WTC11 (cell line): ENCODE measurements around the gene COL5A1. TPM values are rescaled to one million over a fixed set of nuclear protein-coding genes. Genes with fewer than 3 reads are reported as not detected.
A peak's percentile ranks its signal among the peaks of the same experiment; 100 is the strongest.

ENCODE experiments used
- ATAC-seq: fragments of 200-7000 bp; cut with Tn5 transposase; 2 replicates; pipeline ENCODE4 v1.10.0; 2021; ENCODE audit warnings: mild to moderate bottlenecking, moderate library complexity
- CTCF ChIA-PET: fragments of 300-600 bp; sonication (Branson Sonifier 250); formaldehyde crosslinking; loops from one replicate; lab custom pipeline; 2021; ENCODE audit warnings: antibody characterized with exemption; lab: Charles Lee
- POLR2A ChIA-PET: fragments of 350-600 bp; sonication (Branson Sonifier 250); formaldehyde crosslinking; loops from one replicate; lab custom pipeline; 2021; ENCODE audit warnings: antibody characterized with exemption; lab: Charles Lee
- DNase-seq: peaks from one replicate; pipeline ENCODE4 v3.0.0; 2021; ENCODE audit warnings: low spot score
- H3K27ac Mint-ChIP-seq: 2 replicates; pipeline ENCODE4 v1.8.0; 2021; ENCODE audit warnings: mixed read lengths
- H3K27me3 Mint-ChIP-seq: 2 replicates; pipeline ENCODE4 v1.8.0; 2021; ENCODE audit warnings: low read depth, mild to moderate bottlenecking, moderate library complexity, mixed read lengths
- H3K36me3 Mint-ChIP-seq: 2 replicates; pipeline ENCODE4 v1.8.0; 2021; ENCODE audit warnings: mixed read lengths
- H3K4me1 Mint-ChIP-seq: 2 replicates; pipeline ENCODE4 v1.8.0; 2022; ENCODE audit warnings: mixed read lengths
- H3K4me3 Mint-ChIP-seq: 2 replicates; pipeline ENCODE4 v1.8.0; 2021; ENCODE audit warnings: mild to moderate bottlenecking, moderate library complexity, mixed read lengths
- H3K9me3 Mint-ChIP-seq: 2 replicates; pipeline ENCODE4 v1.8.0; 2021; ENCODE audit warnings: mixed read lengths
- CBFB ChIP-seq: sonication (generic); formaldehyde crosslinking; IDR thresholded peaks from 2 replicates; pipeline ENCODE4 v1.8.1; 2022; ENCODE audit warnings: mild to moderate bottlenecking, low read depth, missing genetic modification reagents
- FOXJ3 ChIP-seq: sonication (generic); formaldehyde crosslinking; IDR thresholded peaks from 2 replicates; pipeline ENCODE4 v1.9.0; 2021; ENCODE audit warnings: missing genetic modification reagents, mild to moderate bottlenecking, borderline replicate concordance
- FOXP1 ChIP-seq: sonication (generic); formaldehyde crosslinking; IDR thresholded peaks from 2 replicates; pipeline ENCODE4 v1.8.0; 2022; ENCODE audit warnings: missing genetic modification reagents, mild to moderate bottlenecking, moderate library complexity, borderline replicate concordance
- GRHL2 ChIP-seq: fragments of 250-450 bp; sonication (Bioruptor Pico); IDR thresholded peaks from 2 replicates; pipeline ENCODE4 v1.8.0; 2022; ENCODE audit warnings: mild to moderate bottlenecking, moderate library complexity; ENCODE audit not compliant: insufficient replicate concordance, severe bottlenecking
- JUN ChIP-seq: sonication (generic); formaldehyde crosslinking; IDR thresholded peaks from 2 replicates; pipeline ENCODE4 v1.8.0; 2023; ENCODE audit warnings: mild to moderate bottlenecking, missing genetic modification reagents
- OVOL2 ChIP-seq: fragments of 250-450 bp; sonication (Bioruptor Pico); IDR thresholded peaks from 2 replicates; pipeline ENCODE4 v1.9.0; 2021; ENCODE audit warnings: mild to moderate bottlenecking, borderline replicate concordance
- PRRX2 ChIP-seq: fragments of 250-450 bp; sonication (Bioruptor Pico); IDR thresholded peaks from 2 replicates; pipeline ENCODE4 v1.8.0; 2021; ENCODE audit warnings: mild to moderate bottlenecking
- SMAD3 ChIP-seq: sonication (generic); formaldehyde crosslinking; IDR thresholded peaks from 2 replicates; pipeline ENCODE4 v1.8.0; 2022; ENCODE audit warnings: missing genetic modification reagents, mild to moderate bottlenecking, borderline replicate concordance
- SOX15 ChIP-seq: fragments of 250-450 bp; sonication (Bioruptor Pico); IDR thresholded peaks from 2 replicates; pipeline ENCODE4 v1.9.0; 2021; ENCODE audit warnings: mild to moderate bottlenecking
- ZNF232 ChIP-seq: sonication (generic); formaldehyde crosslinking; IDR thresholded peaks from 2 replicates; pipeline ENCODE4 v1.8.0; 2022; ENCODE audit warnings: mild to moderate bottlenecking, missing genetic modification reagents
- ZNF263 ChIP-seq: sonication (generic); formaldehyde crosslinking; IDR thresholded peaks from 2 replicates; pipeline ENCODE4 v1.8.1; 2022; ENCODE audit warnings: low read depth, mild to moderate bottlenecking, moderate library complexity, missing genetic modification reagents
- total RNA-seq: library from RNA; stranded (reverse); gene quantifications from 3 replicates; pipeline ENCODE4 v1.2.3, GENCODE V29; 2021
- TF ChIP-seq, protein P1 (sequence below): sonication (generic); formaldehyde crosslinking; IDR thresholded peaks from 2 replicates; pipeline ENCODE4 v1.8.1; 2023; ENCODE audit warnings: mild to moderate bottlenecking, missing genetic modification reagents, borderline replicate concordance
- TF ChIP-seq, protein P2 (sequence below): sonication (generic); formaldehyde crosslinking; IDR thresholded peaks from 2 replicates; pipeline ENCODE4 v1.8.0; 2023; ENCODE audit warnings: missing genetic modification reagents, mild to moderate bottlenecking, borderline replicate concordance
- TF ChIP-seq, protein P3 (sequence below): fragments of 250-450 bp; sonication (Bioruptor Pico); IDR thresholded peaks from 2 replicates; pipeline ENCODE4 v1.9.0; 2021; ENCODE audit warnings: mild to moderate bottlenecking, borderline replicate concordance
- TF ChIP-seq, protein P4 (sequence below): sonication (generic); formaldehyde crosslinking; IDR thresholded peaks from 2 replicates; pipeline ENCODE4 v1.8.0; 2022; ENCODE audit warnings: mild to moderate bottlenecking, missing genetic modification reagents

COL5A1 gene
- total RNA-seq, 1 experiment from 2014 or later = 13.5 TPM

DNA sequence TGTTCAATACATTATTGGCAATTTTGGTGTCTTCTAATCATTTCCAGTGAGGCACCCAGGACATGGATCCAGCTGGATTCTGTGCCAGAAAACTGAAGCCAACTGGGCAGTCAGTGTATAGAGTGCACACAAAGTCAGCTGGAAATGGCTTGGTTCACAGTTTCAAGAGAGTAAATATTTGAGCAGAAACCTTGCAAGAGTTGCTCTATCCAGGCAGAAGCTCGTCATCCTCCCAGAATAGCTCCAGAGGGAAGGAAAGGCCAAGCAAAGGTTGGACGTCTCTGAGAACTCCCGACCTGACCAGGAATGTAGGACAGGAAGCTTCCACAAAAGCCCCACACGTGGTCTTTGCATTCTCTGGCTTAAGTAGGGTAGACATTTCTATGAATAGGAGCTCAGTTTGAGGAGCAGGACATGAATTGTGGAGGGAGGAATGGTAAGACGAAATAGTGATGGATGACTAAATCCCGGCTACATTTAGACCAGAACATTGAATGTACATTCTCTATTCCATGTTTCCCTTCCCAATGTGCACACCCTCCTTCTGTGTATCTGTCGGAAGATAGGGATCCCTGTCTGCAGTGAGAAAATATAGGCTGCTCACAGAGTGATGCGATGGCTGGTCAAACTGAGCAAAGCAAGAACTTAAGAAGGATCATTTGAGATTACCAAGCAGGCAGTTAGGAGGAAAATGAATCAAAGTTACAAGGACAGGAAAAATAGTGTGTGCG is 166.3 kb downstream of the COL5A1 start (continued):
- TF ChIP-seq, protein P1, sequence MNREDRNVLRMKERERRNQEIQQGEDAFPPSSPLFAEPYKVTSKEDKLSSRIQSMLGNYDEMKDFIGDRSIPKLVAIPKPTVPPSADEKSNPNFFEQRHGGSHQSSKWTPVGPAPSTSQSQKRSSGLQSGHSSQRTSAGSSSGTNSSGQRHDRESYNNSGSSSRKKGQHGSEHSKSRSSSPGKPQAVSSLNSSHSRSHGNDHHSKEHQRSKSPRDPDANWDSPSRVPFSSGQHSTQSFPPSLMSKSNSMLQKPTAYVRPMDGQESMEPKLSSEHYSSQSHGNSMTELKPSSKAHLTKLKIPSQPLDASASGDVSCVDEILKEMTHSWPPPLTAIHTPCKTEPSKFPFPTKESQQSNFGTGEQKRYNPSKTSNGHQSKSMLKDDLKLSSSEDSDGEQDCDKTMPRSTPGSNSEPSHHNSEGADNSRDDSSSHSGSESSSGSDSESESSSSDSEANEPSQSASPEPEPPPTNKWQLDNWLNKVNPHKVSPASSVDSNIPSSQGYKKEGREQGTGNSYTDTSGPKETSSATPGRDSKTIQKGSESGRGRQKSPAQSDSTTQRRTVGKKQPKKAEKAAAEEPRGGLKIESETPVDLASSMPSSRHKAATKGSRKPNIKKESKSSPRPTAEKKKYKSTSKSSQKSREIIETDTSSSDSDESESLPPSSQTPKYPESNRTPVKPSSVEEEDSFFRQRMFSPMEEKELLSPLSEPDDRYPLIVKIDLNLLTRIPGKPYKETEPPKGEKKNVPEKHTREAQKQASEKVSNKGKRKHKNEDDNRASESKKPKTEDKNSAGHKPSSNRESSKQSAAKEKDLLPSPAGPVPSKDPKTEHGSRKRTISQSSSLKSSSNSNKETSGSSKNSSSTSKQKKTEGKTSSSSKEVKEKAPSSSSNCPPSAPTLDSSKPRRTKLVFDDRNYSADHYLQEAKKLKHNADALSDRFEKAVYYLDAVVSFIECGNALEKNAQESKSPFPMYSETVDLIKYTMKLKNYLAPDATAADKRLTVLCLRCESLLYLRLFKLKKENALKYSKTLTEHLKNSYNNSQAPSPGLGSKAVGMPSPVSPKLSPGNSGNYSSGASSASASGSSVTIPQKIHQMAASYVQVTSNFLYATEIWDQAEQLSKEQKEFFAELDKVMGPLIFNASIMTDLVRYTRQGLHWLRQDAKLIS = no peak
- TF ChIP-seq SMAD3 = no peak
- TF ChIP-seq, all 79 proteins: peak for 0

DNA sequence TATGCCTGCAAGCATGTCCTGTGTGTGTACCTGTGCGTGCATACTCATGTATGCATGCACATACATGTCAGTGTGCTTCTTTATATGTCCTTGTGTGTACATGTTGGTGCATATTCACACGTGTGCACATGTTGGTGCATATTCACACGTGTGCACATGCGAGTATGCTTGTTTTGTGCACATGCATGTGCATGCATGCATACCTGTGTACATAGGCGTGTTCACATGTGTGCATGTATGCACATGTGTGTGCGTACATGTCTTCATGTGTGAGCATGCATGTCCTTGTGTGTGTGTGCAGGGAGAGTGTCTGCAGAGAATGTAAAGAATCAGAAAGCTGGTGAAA is 166.8 kb downstream of the COL5A1 start:
- POLR2A ChIA-PET = no interaction called here

More for the DNA sequence above, 166.8 kb downstream of the COL5A1 start:
- Mint-ChIP-seq H3K4me1 (peaks cover 28% of the 10 kb centered on the region), H3K9me3 (no peaks in the 10 kb centered on the region; the same call in 1 of the 2 replicates), H3K36me3 (no peaks in the 10 kb centered on the region), H3K27ac (peak overlapping the region; percentile 82; the same call in 1 of the 2 replicates), H3K27me3 (no peaks in the 10 kb centered on the region), H3K4me3 (no peak overlapping the region)
- TF ChIP-seq, protein P2, sequence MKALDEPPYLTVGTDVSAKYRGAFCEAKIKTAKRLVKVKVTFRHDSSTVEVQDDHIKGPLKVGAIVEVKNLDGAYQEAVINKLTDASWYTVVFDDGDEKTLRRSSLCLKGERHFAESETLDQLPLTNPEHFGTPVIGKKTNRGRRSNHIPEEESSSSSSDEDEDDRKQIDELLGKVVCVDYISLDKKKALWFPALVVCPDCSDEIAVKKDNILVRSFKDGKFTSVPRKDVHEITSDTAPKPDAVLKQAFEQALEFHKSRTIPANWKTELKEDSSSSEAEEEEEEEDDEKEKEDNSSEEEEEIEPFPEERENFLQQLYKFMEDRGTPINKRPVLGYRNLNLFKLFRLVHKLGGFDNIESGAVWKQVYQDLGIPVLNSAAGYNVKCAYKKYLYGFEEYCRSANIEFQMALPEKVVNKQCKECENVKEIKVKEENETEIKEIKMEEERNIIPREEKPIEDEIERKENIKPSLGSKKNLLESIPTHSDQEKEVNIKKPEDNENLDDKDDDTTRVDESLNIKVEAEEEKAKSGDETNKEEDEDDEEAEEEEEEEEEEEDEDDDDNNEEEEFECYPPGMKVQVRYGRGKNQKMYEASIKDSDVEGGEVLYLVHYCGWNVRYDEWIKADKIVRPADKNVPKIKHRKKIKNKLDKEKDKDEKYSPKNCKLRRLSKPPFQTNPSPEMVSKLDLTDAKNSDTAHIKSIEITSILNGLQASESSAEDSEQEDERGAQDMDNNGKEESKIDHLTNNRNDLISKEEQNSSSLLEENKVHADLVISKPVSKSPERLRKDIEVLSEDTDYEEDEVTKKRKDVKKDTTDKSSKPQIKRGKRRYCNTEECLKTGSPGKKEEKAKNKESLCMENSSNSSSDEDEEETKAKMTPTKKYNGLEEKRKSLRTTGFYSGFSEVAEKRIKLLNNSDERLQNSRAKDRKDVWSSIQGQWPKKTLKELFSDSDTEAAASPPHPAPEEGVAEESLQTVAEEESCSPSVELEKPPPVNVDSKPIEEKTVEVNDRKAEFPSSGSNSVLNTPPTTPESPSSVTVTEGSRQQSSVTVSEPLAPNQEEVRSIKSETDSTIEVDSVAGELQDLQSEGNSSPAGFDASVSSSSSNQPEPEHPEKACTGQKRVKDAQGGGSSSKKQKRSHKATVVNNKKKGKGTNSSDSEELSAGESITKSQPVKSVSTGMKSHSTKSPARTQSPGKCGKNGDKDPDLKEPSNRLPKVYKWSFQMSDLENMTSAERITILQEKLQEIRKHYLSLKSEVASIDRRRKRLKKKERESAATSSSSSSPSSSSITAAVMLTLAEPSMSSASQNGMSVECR = no peak
- no peak for TF ChIP-seq OVOL2 (CRISPR knock-in tag)
- TF ChIP-seq FOXP1 = no peak
- no peak for TF ChIP-seq CBFB
- no peak for TF ChIP-seq SOX15 (CRISPR knock-in tag)
- TF ChIP-seq PRRX2 (CRISPR knock-in tag) = no peak
- no peak for TF ChIP-seq FOXJ3 (CRISPR knock-in tag)
- no peak for TF ChIP-seq GRHL2 (CRISPR knock-in tag)
- no peak for TF ChIP-seq ZNF263 (CRISPR knock-in tag)
- TF ChIP-seq, protein P3, sequence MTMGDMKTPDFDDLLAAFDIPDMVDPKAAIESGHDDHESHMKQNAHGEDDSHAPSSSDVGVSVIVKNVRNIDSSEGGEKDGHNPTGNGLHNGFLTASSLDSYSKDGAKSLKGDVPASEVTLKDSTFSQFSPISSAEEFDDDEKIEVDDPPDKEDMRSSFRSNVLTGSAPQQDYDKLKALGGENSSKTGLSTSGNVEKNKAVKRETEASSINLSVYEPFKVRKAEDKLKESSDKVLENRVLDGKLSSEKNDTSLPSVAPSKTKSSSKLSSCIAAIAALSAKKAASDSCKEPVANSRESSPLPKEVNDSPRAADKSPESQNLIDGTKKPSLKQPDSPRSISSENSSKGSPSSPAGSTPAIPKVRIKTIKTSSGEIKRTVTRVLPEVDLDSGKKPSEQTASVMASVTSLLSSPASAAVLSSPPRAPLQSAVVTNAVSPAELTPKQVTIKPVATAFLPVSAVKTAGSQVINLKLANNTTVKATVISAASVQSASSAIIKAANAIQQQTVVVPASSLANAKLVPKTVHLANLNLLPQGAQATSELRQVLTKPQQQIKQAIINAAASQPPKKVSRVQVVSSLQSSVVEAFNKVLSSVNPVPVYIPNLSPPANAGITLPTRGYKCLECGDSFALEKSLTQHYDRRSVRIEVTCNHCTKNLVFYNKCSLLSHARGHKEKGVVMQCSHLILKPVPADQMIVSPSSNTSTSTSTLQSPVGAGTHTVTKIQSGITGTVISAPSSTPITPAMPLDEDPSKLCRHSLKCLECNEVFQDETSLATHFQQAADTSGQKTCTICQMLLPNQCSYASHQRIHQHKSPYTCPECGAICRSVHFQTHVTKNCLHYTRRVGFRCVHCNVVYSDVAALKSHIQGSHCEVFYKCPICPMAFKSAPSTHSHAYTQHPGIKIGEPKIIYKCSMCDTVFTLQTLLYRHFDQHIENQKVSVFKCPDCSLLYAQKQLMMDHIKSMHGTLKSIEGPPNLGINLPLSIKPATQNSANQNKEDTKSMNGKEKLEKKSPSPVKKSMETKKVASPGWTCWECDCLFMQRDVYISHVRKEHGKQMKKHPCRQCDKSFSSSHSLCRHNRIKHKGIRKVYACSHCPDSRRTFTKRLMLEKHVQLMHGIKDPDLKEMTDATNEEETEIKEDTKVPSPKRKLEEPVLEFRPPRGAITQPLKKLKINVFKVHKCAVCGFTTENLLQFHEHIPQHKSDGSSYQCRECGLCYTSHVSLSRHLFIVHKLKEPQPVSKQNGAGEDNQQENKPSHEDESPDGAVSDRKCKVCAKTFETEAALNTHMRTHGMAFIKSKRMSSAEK = no peak
- TF ChIP-seq ZNF232 = no peak
- no peak for TF ChIP-seq JUN
- TF ChIP-seq, protein P1 = no peak
- TF ChIP-seq, protein P4, sequence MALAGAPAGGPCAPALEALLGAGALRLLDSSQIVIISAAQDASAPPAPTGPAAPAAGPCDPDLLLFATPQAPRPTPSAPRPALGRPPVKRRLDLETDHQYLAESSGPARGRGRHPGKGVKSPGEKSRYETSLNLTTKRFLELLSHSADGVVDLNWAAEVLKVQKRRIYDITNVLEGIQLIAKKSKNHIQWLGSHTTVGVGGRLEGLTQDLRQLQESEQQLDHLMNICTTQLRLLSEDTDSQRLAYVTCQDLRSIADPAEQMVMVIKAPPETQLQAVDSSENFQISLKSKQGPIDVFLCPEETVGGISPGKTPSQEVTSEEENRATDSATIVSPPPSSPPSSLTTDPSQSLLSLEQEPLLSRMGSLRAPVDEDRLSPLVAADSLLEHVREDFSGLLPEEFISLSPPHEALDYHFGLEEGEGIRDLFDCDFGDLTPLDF (CRISPR knock-in tag) = no peak
- CTCF ChIA-PET = interaction anchor here (1.5 kb wide), 1 partner anchor 26 kb away, joined by 3 read pairs; no protein-coding TSS in a partner anchor
- ATAC-seq (no peak), DNase-seq (no peak)
